ENCODE data around the gene FGF5.

DNA sequence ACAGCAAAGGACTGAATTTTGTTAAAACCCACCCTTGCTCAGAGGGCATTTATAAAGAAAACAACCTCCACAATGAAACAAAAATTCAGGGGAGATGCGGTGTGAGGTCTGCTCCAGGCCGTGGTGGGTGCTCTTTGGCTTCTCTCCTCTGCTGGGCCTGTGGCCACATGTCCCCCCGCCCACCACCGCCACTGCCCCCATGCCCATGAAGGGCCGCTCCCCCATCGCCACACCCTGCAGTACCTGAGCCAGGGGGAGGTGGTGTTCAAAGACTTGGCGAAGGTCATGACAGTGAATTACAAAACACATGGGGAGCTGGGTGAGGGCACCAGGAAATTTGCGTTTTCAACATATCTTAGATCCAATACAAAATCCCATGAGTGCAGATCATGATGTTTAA is 54.9 kb downstream of the FGF5 start:
- TF ChIP-seq EZH2 (IDR thresholded peaks at IDR 0.05; ENCODE audit: insufficient read depth, poor library complexity, severe bottlenecking): no peak
- no peak for TF ChIP-seq EZH2phosphoT487 (IDR thresholded peaks at IDR 0.05; ENCODE audit: insufficient read depth, low read depth)
